NCI-H1105 (cell line): Measurements from ENCODE around the gene ARHGAP18.
"Not testable (repeated sequence)": the region's sequence is repeated elsewhere in the genome, so short reads cannot be mapped to it uniquely, and the experiment has no call there.

Experiments
- DNase-seq: peaks from one replicate; lab custom pipeline; 2025; lab: John Stamatoyannopoulos, UW

ARHGAP18 gene

GRCh38 chr6:129578315-129578714 is 131.7 kb downstream of the ARHGAP18 start:
- no peak for DNase-seq

GRCh38 chr6:129577691-129578090 is 132.3 kb downstream of the ARHGAP18 start:
- no peak for DNase-seq

GRCh38 chr6:129576456-129576855 is 133.5 kb downstream of the ARHGAP18 start:
- DNase-seq = no peak

GRCh38 chr6:129575378-129576118 is 134.4 kb downstream of the ARHGAP18 start:
- DNase-seq = no peak

GRCh38 chr6:129574605-129575004 is 135.4 kb downstream of the ARHGAP18 start:
- not testable (repeated sequence) for DNase-seq

- not testable (repeated sequence) for DNase-seq
Observed at GRCh38 chr6:129570929-129571328, 139.0 kb downstream of the ARHGAP18 start.

- no peak for DNase-seq
Observed at GRCh38 chr6:129568015-129568414, 142.0 kb downstream of the ARHGAP18 start.

- no peak for DNase-seq
Observed at GRCh38 chr6:129567374-129567773, 142.6 kb downstream of the ARHGAP18 start.

- no peak for DNase-seq
Observed at GRCh38 chr6:129565811-129566210, 144.2 kb downstream of the ARHGAP18 start.

- DNase-seq = no peak
Observed at GRCh38 chr6:129565366-129565765, 144.6 kb downstream of the ARHGAP18 start.

GRCh38 chr6:129558248-129558647 is 151.7 kb downstream of the ARHGAP18 start:
- no peak for DNase-seq

GRCh38 chr6:129555206-129555832 is 154.7 kb downstream of the ARHGAP18 start:
- DNase-seq = no peak

- no peak for DNase-seq
Observed at GRCh38 chr6:129552413-129552812, 157.6 kb downstream of the ARHGAP18 start.

- DNase-seq = no peak
Observed at GRCh38 chr6:129551486-129551885, 158.5 kb downstream of the ARHGAP18 start.

GRCh38 chr6:129546702-129547101 is 163.3 kb downstream of the ARHGAP18 start:
- DNase-seq = no peak

- no peak for DNase-seq
Observed at GRCh38 chr6:129544892-129545612, 164.9 kb downstream of the ARHGAP18 start.

GRCh38 chr6:129543981-129544380 is 166.0 kb downstream of the ARHGAP18 start:
- DNase-seq = no peak

GRCh38 chr6:129542705-129543104 is 167.3 kb downstream of the ARHGAP18 start:
- no peak for DNase-seq

- DNase-seq = no peak
Observed at GRCh38 chr6:129539032-129539431, 170.9 kb downstream of the ARHGAP18 start.

GRCh38 chr6:129536271-129536670 is 173.7 kb downstream of the ARHGAP18 start:
- no peak for DNase-seq

- no peak for DNase-seq
Observed at GRCh38 chr6:129534926-129535325, 175.1 kb downstream of the ARHGAP18 start.
